Mesenteric fat pad (tissue), 1 donor: ENCODE measurements around the gene PABPN1. TPM values are rescaled to one million over a fixed set of nuclear protein-coding genes. Genes with fewer than 3 reads are reported as not detected.

Source experiments
- DNase-seq: peaks from one replicate; pipeline ENCODE4 v3.0.0-alpha.2; 2020; ENCODE audit warnings: low spot score
- total RNA-seq: library from RNA; stranded (reverse); fragmentation: NEBNext Ultra II Directional; extraction: Animal tissue kit (Norgen Biotek cat#: 25700); gene quantifications from one replicate; pipeline ENCODE4 v1.2.1, GENCODE V29; 2021
- donor health status: DM: yes; HTN: yes; CAD: no.

Gene PABPN1
- total RNA-seq, 1 donor from 2014 or later: 129 TPM

- no peak for DNase-seq
These were observed 5.5 kb downstream of the PABPN1 start for GRCh38 chr14:23326491-23327332.

GRCh38 chr14:23327947-23328744, 6.9 kb downstream of the PABPN1 start:
- DNase-seq: no peak

GRCh38 chr14:23335623-23336022, 14.4 kb downstream of the PABPN1 start:
- no peak for DNase-seq

GRCh38 chr14:23339506-23340268, 18.4 kb downstream of the PABPN1 start:
- no peak for DNase-seq

DNA sequence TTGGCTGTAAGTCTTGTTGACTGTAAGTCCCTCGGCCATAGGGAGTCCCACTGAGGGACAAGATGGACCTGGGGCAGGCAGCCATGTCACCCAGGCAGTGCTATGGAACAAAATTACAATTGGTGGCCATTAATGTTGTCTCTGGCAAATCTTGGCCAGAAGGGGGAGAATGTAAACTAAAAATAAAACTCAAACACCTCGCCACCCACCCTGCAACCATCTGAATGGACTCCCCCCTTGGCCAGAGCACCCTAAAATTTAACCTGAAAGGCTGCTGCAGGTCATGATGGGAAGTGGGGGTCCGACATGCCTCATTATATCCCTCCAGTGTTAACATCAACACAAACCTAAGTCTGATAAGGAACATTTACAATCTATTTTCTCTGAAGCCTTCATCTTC, 23.2 kb downstream of the PABPN1 start:
- DNase-seq: no peak

GRCh38 chr14:23345987-23346692, 24.9 kb downstream of the PABPN1 start:
- no peak for DNase-seq

- DNase-seq: peak; percentile 87
These were observed 25.6 kb downstream of the PABPN1 start for GRCh38 chr14:23346693-23347405.

DNA sequence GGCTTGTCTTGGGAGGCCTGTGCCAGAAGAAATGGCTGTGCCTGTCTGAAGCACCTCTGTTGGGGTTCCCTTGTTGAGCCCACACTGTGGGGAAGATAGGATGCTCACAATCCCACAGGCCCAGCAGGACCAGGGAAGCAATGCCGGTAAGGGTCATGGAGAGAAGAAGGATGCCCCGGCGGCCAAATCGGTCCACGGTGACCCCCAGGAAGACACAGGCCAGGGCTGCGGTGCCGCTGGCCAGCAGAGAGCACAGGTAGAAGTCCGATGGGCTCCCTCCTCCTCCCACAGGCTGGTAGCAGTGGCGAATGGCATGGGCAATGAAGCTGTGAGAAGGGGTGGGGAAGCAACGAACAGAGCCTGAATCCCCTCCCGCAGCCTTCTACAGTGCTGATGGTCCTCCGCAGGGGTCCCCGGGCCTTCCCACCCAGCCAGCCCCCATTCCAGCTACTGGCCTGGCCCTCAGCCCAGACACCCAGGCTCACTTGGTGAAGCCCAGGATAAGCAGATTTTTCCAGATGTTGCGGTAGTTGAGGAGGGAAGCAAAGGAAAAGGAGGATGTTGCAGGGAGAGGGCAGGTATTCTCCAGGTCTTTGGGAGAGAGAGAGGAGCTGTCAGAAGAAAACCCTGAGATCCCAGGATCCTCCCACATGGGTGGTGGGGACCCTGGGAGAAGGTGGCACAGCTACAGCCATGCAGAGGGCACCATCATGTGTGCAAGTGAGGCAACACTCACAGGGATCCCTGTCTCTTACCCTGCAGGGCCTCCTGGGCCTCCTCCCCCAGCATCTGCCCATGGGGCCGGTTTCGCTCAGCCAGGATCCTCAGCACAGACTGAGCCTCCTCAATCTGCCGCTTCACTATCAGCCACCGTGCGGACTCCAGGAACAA, 26.4 kb downstream of the PABPN1 start:
- DNase-seq: no peak

- no peak for DNase-seq
These were observed 27.0 kb downstream of the PABPN1 start for GRCh38 chr14:23348297-23348655.

- no peak for DNase-seq
These were observed 28.0 kb downstream of the PABPN1 start for GRCh38 chr14:23349156-23349845.

DNA sequence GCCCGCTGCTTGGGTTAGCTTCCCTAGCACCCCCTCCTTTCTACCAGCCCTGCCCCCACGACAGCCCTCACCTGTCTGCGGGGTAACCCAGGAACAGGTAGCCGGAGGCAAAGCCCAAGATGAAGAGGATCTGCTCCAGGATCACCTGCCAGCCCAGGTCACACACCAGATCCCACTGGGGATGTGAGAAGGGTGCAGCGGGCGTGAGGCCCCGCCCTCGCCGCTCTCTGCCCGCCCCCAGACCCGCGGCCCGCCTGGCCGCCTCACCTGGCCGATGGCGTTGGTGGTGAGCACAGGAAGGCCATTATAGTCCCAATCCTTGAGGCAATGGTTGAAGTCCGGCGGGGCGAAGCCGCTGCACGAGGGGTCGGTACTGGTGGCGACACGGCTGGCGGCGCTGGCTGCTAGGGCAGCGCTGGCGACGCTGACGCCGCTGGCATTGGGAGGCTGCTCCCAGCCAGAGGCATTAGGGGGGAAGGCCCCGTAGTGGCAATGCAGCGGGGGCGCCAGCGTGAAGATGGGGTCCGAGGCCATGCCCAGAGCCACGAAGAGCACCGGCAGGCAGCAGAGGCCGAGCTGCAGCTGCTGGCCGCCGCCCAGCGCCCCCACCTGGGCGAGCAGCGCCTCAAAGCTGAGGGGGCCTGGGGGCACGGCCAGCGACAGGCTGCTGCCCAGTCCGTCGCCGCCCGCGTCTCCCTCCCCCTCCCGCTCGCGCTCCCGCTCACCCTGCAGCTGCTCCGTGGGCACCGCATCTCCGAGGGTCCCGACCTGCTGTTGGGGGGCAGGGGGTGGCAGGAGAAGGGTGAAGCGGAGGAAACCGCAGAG, 30.6 kb downstream of the PABPN1 start:
- peak; percentile 82 for DNase-seq

- DNase-seq: peak; percentile 89
These were observed 31.5 kb downstream of the PABPN1 start, which contains the start of gene SLC22A17 for GRCh38 chr14:23352506-23353432. TSS of gene SLC22A17 (minus strand) at chr14:23352887.

DNA sequence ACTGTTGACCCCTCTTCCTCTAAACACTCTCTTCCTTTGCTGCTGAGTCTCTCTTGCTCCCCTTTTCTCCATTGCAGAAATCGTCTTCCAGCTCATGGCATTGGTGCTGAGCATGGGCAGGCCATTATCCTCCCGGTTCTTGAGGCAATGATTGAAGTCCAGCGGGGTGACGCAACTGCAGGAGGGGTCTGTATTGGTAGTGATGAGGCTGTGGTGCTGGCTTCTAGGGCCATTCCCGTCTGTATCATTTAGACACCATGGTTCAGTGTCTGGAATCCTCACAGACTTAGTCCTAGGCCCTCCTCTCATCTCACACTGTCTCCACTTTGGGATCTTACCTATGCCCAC, 32.1 kb downstream of the PABPN1 start:
- DNase-seq: peak; percentile 33

DNA sequence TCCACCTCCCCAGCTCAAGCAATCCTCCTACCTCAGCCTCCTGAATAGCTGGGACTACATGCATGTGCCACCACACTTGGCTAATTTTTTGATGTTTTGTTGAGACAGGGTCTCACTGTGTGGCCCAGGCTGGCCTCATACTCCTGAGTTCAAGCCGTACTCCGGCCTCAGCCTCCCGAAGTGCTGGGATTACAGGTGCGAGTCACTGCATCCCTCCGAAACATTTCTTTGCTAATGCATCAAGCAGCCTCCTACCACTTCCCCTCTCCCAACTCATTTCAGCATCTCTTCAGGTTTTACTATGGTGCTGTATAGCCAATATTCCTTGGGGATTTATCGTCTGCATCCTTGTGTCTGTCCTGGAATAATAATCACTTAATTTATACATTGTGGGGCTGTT, 33.7 kb downstream of the PABPN1 start:
- peak; percentile 18 for DNase-seq

GRCh38 chr14:23355871-23356435, 34.7 kb downstream of the PABPN1 start:
- DNase-seq: peak; percentile 28

DNA sequence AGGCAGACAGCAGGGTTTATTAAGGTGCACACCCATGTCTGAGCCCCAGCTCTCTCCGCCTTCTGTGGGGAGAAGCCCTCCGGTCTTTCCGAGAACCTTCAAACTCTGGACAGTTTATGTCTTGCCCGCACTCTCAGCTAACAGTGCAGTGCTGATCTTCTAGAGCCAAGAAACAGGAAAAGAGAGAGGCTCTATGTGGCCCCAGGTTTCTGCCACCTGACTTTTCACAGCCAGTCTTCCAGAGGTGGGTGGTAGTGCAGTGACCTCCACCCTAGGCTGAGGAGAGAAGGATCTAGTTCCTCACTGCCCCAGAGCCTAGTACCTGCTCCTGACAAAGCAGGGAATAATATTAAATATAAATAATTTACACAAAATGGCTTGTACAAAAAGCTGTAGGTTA, 35.4 kb downstream of the PABPN1 start:
- peak; percentile 41 for DNase-seq
